ENCODE data around the gene KCNH1. TPM values are rescaled to one million over a fixed set of nuclear protein-coding genes. Genes with fewer than 3 reads are reported as not detected.
"Not testable (repeated sequence)": the region's sequence is repeated elsewhere in the genome, so short reads cannot be mapped to it uniquely, and the experiment has no call there.

KCNH1 gene
- total and polyA plus RNA-seq, 2 of the 4 experiments (the other 2 are of a cell fraction): 0.27 to 0.54 TPM

- CTCF ChIA-PET: no interaction called here
- Histone ChIP-seq H2BK15ac (ENCODE audit: low read depth, low read length) (no peak overlapping the region), H2AFZ (replicated peaks; ENCODE audit: low read length, poor library complexity) (no peak overlapping the region), H4K91ac (ENCODE audit: insufficient read depth, low read depth, low read length) (no peak overlapping the region), H3K18ac (ENCODE audit: low read depth, low read length) (no peak overlapping the region), H2AK5ac (ENCODE audit: low read depth, low read length) (no peak overlapping the region), H3K4me1 (ENCODE audit: control insufficient read depth, insufficient read depth, low read length) (no peaks in the 10 kb centered on the region), H3K9me1 (ENCODE audit: insufficient read depth, low read length) (no peaks in the 10 kb centered on the region), H4K8ac (ENCODE audit: low read depth in 2 of 2, low read length in 2 of 2) (no peak overlapping the region), H2AK9ac (replicated peaks; ENCODE audit: low read depth, low read length, poor library complexity) (no peak overlapping the region), H3K9me3 (ENCODE audit: control insufficient read depth, insufficient read depth, low read length) (no peaks in the 10 kb centered on the region), H3K14ac (replicated peaks; ENCODE audit: low read depth, low read length) (no peak overlapping the region), H3K56ac (ENCODE audit: extremely low read depth, insufficient read depth, low read length) (no peak overlapping the region), H3K27ac (ENCODE audit: insufficient read depth, low read length) (no peak overlapping the region), H3K4me3 (ENCODE audit: insufficient read depth, low read depth, low read length) (no peak overlapping the region), H2BK20ac (ENCODE audit: low read depth, low read length) (no peak overlapping the region), H4K20me1 (ENCODE audit: insufficient read depth, low read length) (no peaks in the 10 kb centered on the region), H3K27me3 (ENCODE audit: control insufficient read depth, insufficient read depth, low read length) (no peaks in the 10 kb centered on the region), H4K5ac (ENCODE audit: low read depth, low read length) (no peak overlapping the region), H2BK5ac (ENCODE audit: low read depth, low read length, poor library complexity, severe bottlenecking) (no peak overlapping the region), H3K4me2 (ENCODE audit: low read depth, low read length) (no peak overlapping the region), H3K36me3 (ENCODE audit: control insufficient read depth, insufficient read depth, low read length) (no peaks in the 10 kb centered on the region), H2BK120ac (ENCODE audit: low read depth, low read length) (no peak overlapping the region), H3K79me1 (ENCODE audit: low read depth in 1 of 2, low read length in 2 of 2) (no peaks in the 10 kb centered on the region), H3K4ac (ENCODE audit: low read depth, low read length) (no peak overlapping the region), H3K9ac (ENCODE audit: low read depth, low read length) (no peak overlapping the region), H3K23ac (ENCODE audit: low read depth, low read length) (no peak overlapping the region)
- dilution Hi-C loops (cut with HindIII; ENCODE audit: low sequenced_read_pairs, unreplicated experiment) (no loop called here), in situ Hi-C loops (cut with MboI; ENCODE audit: low sequenced_read_pairs) (no loop called here), intact Hi-C loops (cut with micrococcal nuclease) (no loop called here)
- WGBS, 2 experiments (ENCODE audit: extremely low coverage in 2 of 2, insufficient read length in 1 of 2): 70% methylated on average over 2 of the region's 7 CpGs; no CpG with 5 or more reads in 1 of the 2 experiments
- POLR2A ChIA-PET (ENCODE audit: unreplicated experiment): no interaction called here
- TF ChIP-seq RAD21 (IDR thresholded peaks at IDR 0.05; ENCODE audit: low read length) (no peak), MXI1 (IDR thresholded peaks at IDR 0.05; ENCODE audit: borderline replicate concordance, low read depth, low read length) (no peak)
- ATAC-seq (ENCODE audit: low read depth) (no peak), DNase-seq (no peak)
- no TSS peak for BruUV-seq (replicated peaks)
Measured at GRCh38 chr1:211066781-211067384, 67.1 kb downstream of the KCNH1 start.

GRCh38 chr1:211041838-211042237 lies 92.1 kb downstream of the KCNH1 start:
- H3K27ac ChIP-seq (ENCODE audit: insufficient read depth, low read length); POLR2A ChIA-PET (ENCODE audit: unreplicated experiment); H2AK9ac ChIP-seq (replicated peaks; ENCODE audit: low read depth, low read length, poor library complexity); H2BK5ac ChIP-seq (ENCODE audit: low read depth, low read length, poor library complexity, severe bottlenecking); H3K4me3 ChIP-seq (ENCODE audit: insufficient read depth, low read depth, low read length); H3K36me3 ChIP-seq (ENCODE audit: control insufficient read depth, insufficient read depth, low read length); H3K4ac ChIP-seq (ENCODE audit: low read depth, low read length); DNase-seq; intact Hi-C loops (cut with micrococcal nuclease); H4K91ac ChIP-seq (ENCODE audit: insufficient read depth, low read depth, low read length); H2AK5ac ChIP-seq (ENCODE audit: low read depth, low read length); H2BK15ac ChIP-seq (ENCODE audit: low read depth, low read length); H3K9me1 ChIP-seq (ENCODE audit: insufficient read depth, low read length); H3K14ac ChIP-seq (replicated peaks; ENCODE audit: low read depth, low read length); H2AFZ ChIP-seq (replicated peaks; ENCODE audit: low read length, poor library complexity); H3K56ac ChIP-seq (ENCODE audit: extremely low read depth, insufficient read depth, low read length); H2BK120ac ChIP-seq (ENCODE audit: low read depth, low read length); H3K9me3 ChIP-seq (ENCODE audit: control insufficient read depth, insufficient read depth, low read length); H4K20me1 ChIP-seq (ENCODE audit: insufficient read depth, low read length); H3K9ac ChIP-seq (ENCODE audit: low read depth, low read length); H3K4me1 ChIP-seq (ENCODE audit: control insufficient read depth, insufficient read depth, low read length); ATAC-seq (ENCODE audit: low read depth); H3K23ac ChIP-seq (ENCODE audit: low read depth, low read length); H4K5ac ChIP-seq (ENCODE audit: low read depth, low read length); dilution Hi-C loops (cut with HindIII; ENCODE audit: low sequenced_read_pairs, unreplicated experiment); H3K18ac ChIP-seq (ENCODE audit: low read depth, low read length); BruUV-seq (replicated peaks); H3K27me3 ChIP-seq (ENCODE audit: control insufficient read depth, insufficient read depth, low read length); H3K79me1 ChIP-seq (ENCODE audit: low read depth in 1 of 2, low read length in 2 of 2); H4K8ac ChIP-seq (ENCODE audit: low read depth in 2 of 2, low read length in 2 of 2); H2BK20ac ChIP-seq (ENCODE audit: low read depth, low read length); H3K4me2 ChIP-seq (ENCODE audit: low read depth, low read length); in situ Hi-C loops (cut with MboI; ENCODE audit: low sequenced_read_pairs): not testable (repeated sequence)
- CTCF ChIA-PET: interaction anchor here (1.0 kb wide), 1 partner anchor 93 kb away, joined by 3 read pairs; no protein-coding TSS in a partner anchor
- no CpG with 5 or more reads among the region's 3 CpGs for WGBS, 2 experiments (ENCODE audit: extremely low coverage in 2 of 2, insufficient read length in 1 of 2)
